Colonic mucosa (tissue), 4 donors: ENCODE measurements around the gene NTM. TPM values are rescaled to one million over a fixed set of nuclear protein-coding genes. Genes with fewer than 3 reads are reported as not detected.

Experiments used
- DNase-seq: peaks from one replicate; pipeline ENCODE4 v3.0.0-alpha.2; 2020
- H3K27ac ChIP-seq: fragments of 200-600 bp; one replicate; pipeline ENCODE4 v1.8.0; 2021
- H3K27me3 ChIP-seq: fragments of 200-600 bp; one replicate; pipeline ENCODE4 v1.8.0; 2021
- H3K36me3 ChIP-seq: fragments of 200-600 bp; one replicate; pipeline ENCODE4 v1.8.0; 2021
- H3K4me1 ChIP-seq: fragments of 200-600 bp; one replicate; pipeline ENCODE4 v1.8.0; 2021; ENCODE audit warnings: mild to moderate bottlenecking
- H3K4me3 ChIP-seq: fragments of 200-600 bp; one replicate; pipeline ENCODE4 v1.8.0; 2021
- H3K9ac ChIP-seq, 2 donors: one replicate each; pipeline ENCODE4 v1.7.0; 2013; ENCODE audit warnings: control low read depth in 2 of 2, low read depth in 2 of 2, low read length in 2 of 2
- H3K9me3 ChIP-seq: fragments of 200-600 bp; one replicate; pipeline ENCODE4 v1.8.0; 2021
- CTCF ChIP-seq: fragments of 200-600 bp; IDR thresholded peaks from one replicate; pipeline ENCODE4 v1.8.0; 2022; ENCODE audit warnings: antibody characterized with exemption, mild to moderate bottlenecking
- intact Hi-C: fragments of 100-400 bp; cut with DNase I; formaldehyde crosslinking; loops from one replicate; pipeline ENCODE4 v1.14.1; 2022
- total RNA-seq, 2 donors: library from RNA; stranded (reverse); fragmentation: NEBNext Ultra II Directional in 1 of 2; extraction: Animal tissue kit (Norgen Biotek cat#: 25700) in 1 of 2; gene quantifications; one replicate each; pipeline ENCODE4 v1.2.1, GENCODE V29; 2021
- donor health status: healthy.
- donor health status: DM: no; HTN: no; CAD: no.
- donor health status: DM: no; HTN: no; CAD: no.

NTM gene
- total RNA-seq, 2 donors from 2014 or later = 1.6 to 2.8 TPM

GRCh38 chr11:132116516-132116915 lies 746.1 kb downstream of the NTM start:
- intact Hi-C loops = no loop called here
- no peak overlapping the region for H3K4me3 ChIP-seq
- H3K9me3 ChIP-seq = no peaks in the 10 kb centered on the region
- H3K27ac ChIP-seq = no peak overlapping the region
- no peaks in the 10 kb centered on the region for H3K36me3 ChIP-seq
- H3K27me3 ChIP-seq = no peaks in the 10 kb centered on the region
- H3K9ac ChIP-seq = no peak overlapping the region
- no peak for DNase-seq
- no peaks in the 10 kb centered on the region for H3K4me1 ChIP-seq
- no peak for TF ChIP-seq CTCF

- DNase-seq = no peak
- Histone ChIP-seq H3K9ac (no peak overlapping the region), H3K4me3 (no peak overlapping the region), H3K27ac (no peak overlapping the region), H3K27me3 (no peaks in the 10 kb centered on the region), H3K4me1 (no peaks in the 10 kb centered on the region), H3K36me3 (no peaks in the 10 kb centered on the region), H3K9me3 (no peaks in the 10 kb centered on the region)
- no peak for TF ChIP-seq CTCF
- intact Hi-C loops = no loop called here
These were observed 748.2 kb downstream of the NTM start for GRCh38 chr11:132118661-132119060.

- Histone ChIP-seq H3K4me1 (no peaks in the 10 kb centered on the region), H3K36me3 (no peaks in the 10 kb centered on the region), H3K9ac (no peak overlapping the region), H3K27me3 (no peaks in the 10 kb centered on the region), H3K27ac (no peak overlapping the region), H3K4me3 (no peak overlapping the region), H3K9me3 (no peaks in the 10 kb centered on the region)
- DNase-seq = no peak
- intact Hi-C loops = no loop called here
- TF ChIP-seq CTCF = no peak
These were observed 749.2 kb downstream of the NTM start for GRCh38 chr11:132119573-132119972.

- Histone ChIP-seq H3K27ac (no peak overlapping the region), H3K36me3 (no peaks in the 10 kb centered on the region), H3K4me3 (no peak overlapping the region), H3K4me1 (no peaks in the 10 kb centered on the region), H3K27me3 (no peaks in the 10 kb centered on the region), H3K9ac (no peak overlapping the region), H3K9me3 (no peaks in the 10 kb centered on the region)
- TF ChIP-seq CTCF = no peak
- no peak for DNase-seq
- intact Hi-C loops = loop anchor here (10.0 kb wide), 1 partner anchor 258 kb away; no protein-coding TSS in a partner anchor
These were observed 752.3 kb downstream of the NTM start for GRCh38 chr11:132122735-132123134.

- TF ChIP-seq CTCF = no peak
- intact Hi-C loops = loop anchor here (10.0 kb wide), 1 partner anchor 259 kb away; no protein-coding TSS in a partner anchor
- Histone ChIP-seq H3K9me3 (no peaks in the 10 kb centered on the region), H3K27ac (no peak overlapping the region), H3K4me1 (no peaks in the 10 kb centered on the region), H3K36me3 (no peaks in the 10 kb centered on the region), H3K9ac (no peak overlapping the region), H3K4me3 (no peak overlapping the region), H3K27me3 (no peaks in the 10 kb centered on the region)
- DNase-seq = no peak
These were observed 753.0 kb downstream of the NTM start for GRCh38 chr11:132123449-132123848.
